GM12801 (cell line): ENCODE results near the gene RNF144A.

Experiments
- CTCF ChIP-seq: IDR thresholded peaks from one replicate; pipeline ENCODE4 v1.5.1; 2011; ENCODE audit warnings: control low read depth; ENCODE audit not compliant: insufficient read length; ENCODE audit errors: extremely low read depth

The RNF144A gene

GRCh38 chr2:7053650-7054265, 136.5 kb downstream of the RNF144A start:
- TF ChIP-seq CTCF = no peak

- TF ChIP-seq CTCF = no peak
Measured at GRCh38 chr2:7057865-7058400, 140.7 kb downstream of the RNF144A start.

GRCh38 chr2:7060156-7060555, 142.9 kb downstream of the RNF144A start:
- no peak for TF ChIP-seq CTCF

GRCh38 chr2:7060631-7061449, 143.6 kb downstream of the RNF144A start:
- TF ChIP-seq CTCF = no peak

- TF ChIP-seq CTCF = no peak
Measured at GRCh38 chr2:7061450-7061789, 144.2 kb downstream of the RNF144A start.

- no peak for TF ChIP-seq CTCF
Measured at GRCh38 chr2:7061921-7062320, 144.7 kb downstream of the RNF144A start.

- TF ChIP-seq CTCF = no peak
Measured at GRCh38 chr2:7063789-7064188, 146.6 kb downstream of the RNF144A start.
